K562 (cell line): ENCODE data around the gene HDAC6. TPM values are rescaled to one million over a fixed set of nuclear protein-coding genes. Genes with fewer than 3 reads are reported as not detected.

Experiments used
- ATAC-seq: fragments of 200-7000 bp; cut with Tn5 transposase; 3 replicates; pipeline ENCODE4 v1.9.1; 2020; ENCODE audit warnings: moderate library complexity
- BruUV-seq: library from RNA; stranded (reverse); fragments of 400-500 nt; replicated peaks from 2 replicates; lab custom pipeline; 2021; lab: Mats Ljungman, UMichigan
- CTCF ChIA-PET: fragments of 300-600 bp; formaldehyde crosslinking; extraction: SDS; loops from one replicate; lab custom pipeline; 2021; ENCODE audit warnings: low intra/inter-chr PET ratio; lab: Yijun Ruan, JAX
- POLR2A ChIA-PET: fragments of 300-600, 350-650 bp; sonication (Branson Sonifier 250); formaldehyde crosslinking; extraction: SDS; loops from one replicate; lab custom pipeline; 2021; ENCODE audit warnings: antibody characterized with exemption, inconsistent platforms; lab: Yijun Ruan, JAX
- DNase-seq, 4 experiments: peaks; one replicate each; pipeline versions ENCODE4 v3.0.0 to v3.0.0-alpha.2; 2011 to 2018; ENCODE audit warnings: low spot score in 3 of 4, mixed read lengths in 3 of 4; ENCODE audit errors: extremely low read depth in 1 of 4
- FAIRE-seq: peaks from 2 replicates; lab custom pipeline; 2011; peaks lifted over from hg19 to GRCh38; lab: Jason Lieb, UNC
- H2AFZ ChIP-seq: 2 replicates; pipeline ENCODE4 v1.6.0; 2011; ENCODE audit warnings: low read depth, low read length, control low read depth, inconsistent platforms
- H3K27ac ChIP-seq: fragments of 200-600 bp; 3 replicates; pipeline ENCODE4 v1.8.0; 2011; ENCODE audit warnings: low read depth, mild to moderate bottlenecking, control low read depth, inconsistent platforms, low read length, moderate library complexity, mixed read lengths; ENCODE audit errors: extremely low read depth
- H3K27me3 ChIP-seq, 2 experiments: fragments of 300-600 bp in 1 of 2; 2 replicates in 1 of 2; 3 replicates in 1 of 2; pipeline versions ENCODE4 v1.6.0 to v1.8.0; 2011; ENCODE audit warnings: inconsistent platforms in 2 of 2, low read length in 2 of 2, mild to moderate bottlenecking in 1 of 2, mixed read lengths in 1 of 2, moderate library complexity in 1 of 2; ENCODE audit not compliant: control insufficient read depth in 2 of 2, insufficient read depth in 2 of 2
- H3K36me3 ChIP-seq: fragments of 300-600 bp; 3 replicates; pipeline ENCODE4 v1.8.0; 2011; ENCODE audit warnings: mild to moderate bottlenecking, low read length, inconsistent platforms; ENCODE audit not compliant: control insufficient read depth, insufficient read depth
- H3K4me1 ChIP-seq, 2 experiments: fragments of 200-600 bp in 1 of 2; replicated peaks in 1 of 2; 2 replicates in 1 of 2; 3 replicates in 1 of 2; pipeline versions ENCODE4 v1.5.1 to v1.8.0; 2011; ENCODE audit warnings: inconsistent platforms in 2 of 2, low read length in 2 of 2, mild to moderate bottlenecking in 1 of 2, mixed read lengths in 1 of 2, moderate library complexity in 1 of 2; ENCODE audit not compliant: control insufficient read depth in 2 of 2, insufficient read depth in 2 of 2
- H3K4me2 ChIP-seq: 2 replicates; pipeline ENCODE4 v1.6.1; 2011; ENCODE audit warnings: low read length, control low read depth, inconsistent platforms, mixed read lengths; ENCODE audit not compliant: insufficient read depth
- H3K4me3 ChIP-seq: fragments of 200-600 bp; sonication (generic), shearing (Covaris generic); 2 replicates; pipeline ENCODE4 v1.5.1; 2016; ENCODE audit warnings: control low read depth, inconsistent platforms
- H3K79me2 ChIP-seq: fragments of 200-600 bp; 3 replicates; pipeline ENCODE4 v1.8.0; 2011; ENCODE audit warnings: low read length, inconsistent platforms; ENCODE audit not compliant: control insufficient read depth, insufficient read depth
- H3K9ac ChIP-seq, 2 experiments: 2 replicates each; pipeline versions ENCODE4 v1.6.0 to v1.6.1; 2011; ENCODE audit warnings: low read depth in 2 of 2, low read length in 2 of 2, control low read depth in 1 of 2, inconsistent platforms in 1 of 2, mild to moderate bottlenecking in 1 of 2, mixed read lengths in 1 of 2; ENCODE audit not compliant: insufficient read depth in 1 of 2
- H3K9me1 ChIP-seq: one replicate; pipeline ENCODE4 v1.6.0; 2011; ENCODE audit warnings: inconsistent platforms, mild to moderate bottlenecking, low read length, moderate library complexity; ENCODE audit not compliant: control insufficient read depth, insufficient read depth
- H3K9me3 ChIP-seq: replicated peaks from 2 replicates; pipeline ENCODE4 v1.5.1; 2011; ENCODE audit warnings: low read depth, low read length, inconsistent platforms; ENCODE audit not compliant: control insufficient read depth, insufficient read depth
- H4K20me1 ChIP-seq: replicated peaks from 2 replicates; pipeline ENCODE4 v1.6.1; 2011; ENCODE audit warnings: low read length, inconsistent platforms, mixed read lengths; ENCODE audit not compliant: control insufficient read depth, insufficient read depth
- CREB1 ChIP-seq, 2 experiments: sonication (generic) in 1 of 2; formaldehyde crosslinking in 1 of 2; IDR thresholded peaks; 2 replicates each; pipeline versions ENCODE4 v1.6.1 to v1.8.0; 2012 to 2022; ENCODE audit warnings: inconsistent platforms in 1 of 2, mild to moderate bottlenecking in 1 of 2, missing genetic modification reagents in 1 of 2, moderate library complexity in 1 of 2
- CTCF ChIP-seq, 3 experiments: IDR thresholded peaks in 2 of 3; conservative IDR thresholded peaks in 1 of 3; 2 replicates each; pipeline ENCODE4 v1.5.1; 2011 to 2012; ENCODE audit warnings: low read length in 3 of 3, mild to moderate bottlenecking in 3 of 3, control low read depth in 2 of 3, improper control_type of control experiment in 1 of 3, inconsistent platforms in 1 of 3, low read depth in 1 of 3, mixed read lengths in 1 of 3, moderate library complexity in 1 of 3; ENCODE audit not compliant: insufficient read depth in 2 of 3
- PPARD ChIP-seq: fragments of 250-450 bp; sonication (Bioruptor Pico); IDR thresholded peaks from 2 replicates; pipeline ENCODE4 v1.8.0; 2022; ENCODE audit warnings: inconsistent platforms, mild to moderate bottlenecking, moderate library complexity
- PURB ChIP-seq: sonication (generic); formaldehyde crosslinking; IDR thresholded peaks from 2 replicates; pipeline ENCODE4 v1.9.0; 2021; ENCODE audit warnings: low read depth, mild to moderate bottlenecking, missing genetic modification reagents
- REST ChIP-seq, 2 experiments: fragments of 450-650 bp; formaldehyde crosslinking in 1 of 2; IDR thresholded peaks; 2 replicates each; pipeline versions ENCODE4 v1.4.0 to v1.6.1; 2014 to 2020; ENCODE audit warnings: mild to moderate bottlenecking in 2 of 2, borderline replicate concordance in 1 of 2, low read depth in 1 of 2
- ZBTB33 ChIP-seq: sonication (generic); formaldehyde crosslinking; IDR thresholded peaks from 2 replicates; pipeline ENCODE4 v1.8.1; 2023; ENCODE audit warnings: mild to moderate bottlenecking, missing genetic modification reagents
- WGBS: fragments of 100-300 bp; shearing (Covaris generic); methylation state at CpG from one replicate; pipeline ENCODE4 v1.1.6; 2016; ENCODE audit warnings: low coverage, mixed read lengths; ENCODE audit not compliant: insufficient coverage; ENCODE audit errors: missing lambda C conversion rate; 5-methylcytosine and 5-hydroxymethylcytosine counted together
- in situ Hi-C: fragments of 300-500 bp; cut with MboI; formaldehyde crosslinking; loops from 4 replicates; pipeline ENCODE4 v1.15.0; 2018; ENCODE audit warnings: inconsistent platforms, mixed read lengths
- intact Hi-C: fragments of 100-400 bp; cut with micrococcal nuclease; formaldehyde crosslinking; loops from 2 replicates; pipeline ENCODE4 v1.14.2; 2022
- polyA plus RNA-seq, 8 experiments: library from polyadenylated mRNA; depleted of rRNA in 4 of 8; stranded (reverse) in 5 of 8; unstranded in 3 of 8; fragments of >200 nt; fragmentation: Nextera tagmentation in 2 of 8; fragmentation: Illumina TruSeq in 1 of 8; extraction: Ambion mirVana in 2 of 8; extraction: Trizol in 1 of 8; gene quantifications; 2 replicates each; pipeline versions ENCODE4 v1.2.1 to v1.2.3, GENCODE V29; 2011 to 2014; ENCODE audit warnings: inconsistent platforms in 1 of 8, missing spikeins in 1 of 8
- total RNA-seq, 7 experiments: library from RNA; depleted of rRNA in 6 of 7; stranded (reverse); fragments of >200 nt in 6 of 7; fragmentation: Illumina TruSeq in 2 of 7; extraction: Trizol in 2 of 7; gene quantifications; 2 replicates each; pipeline versions ENCODE4 v1.2.1 to v1.2.3, GENCODE V29; 2011 to 2021; ENCODE audit warnings: low replicate concordance in 1 of 7

The HDAC6 gene
- total and polyA plus RNA-seq, 9 of the 15 experiments (the other 6 are each of a cell fraction or from before 2014, with no cell fraction given): 29.9 to 101 (median 71.2) TPM

- Histone ChIP-seq H3K79me2 (no peaks in the 10 kb centered on the region), H2AFZ (no peak overlapping the region), H3K27ac (no peak overlapping the region), H4K20me1 (no peaks in the 10 kb centered on the region), H3K36me3 (peaks cover 37% of the 10 kb centered on the region; the same call in 2 of the 3 replicates), H3K27me3 (no peaks in the 10 kb centered on the region), H3K4me3 (no peak overlapping the region), H3K4me2 (no peak overlapping the region), H3K9ac (peak overlapping the region in 1 of 2 experiments; percentile 58; a peak in 2 of 4 replicates), H3K4me1 (peaks cover 5 to 12% of the 10 kb centered on the region in 2 experiments; a peak in 4 of 5 replicates), H3K9me1 (no peaks in the 10 kb centered on the region), H3K9me3 (no peaks in the 10 kb centered on the region)
- FAIRE-seq (no peak), ATAC-seq (peak; percentile 80), DNase-seq (peak in 1 of 4 experiments; percentile 21)
- no TSS peak for BruUV-seq
- ChIA-PET CTCF (no interaction called here), POLR2A (interaction anchor here (0.7 kb wide), 1 partner anchor 11 kb away, joined by 3 read pairs; no protein-coding TSS in a partner anchor)
- in situ Hi-C loops: no loop called here
- intact Hi-C loops: no loop called here
- WGBS: 92% methylated on average over 2 of the region's 18 CpGs
- TF ChIP-seq CREB1 (IDR thresholded peaks at IDR 0.05): no peak
- TF ChIP-seq CREB1 (CRISPR knock-in tag; IDR thresholded peaks at IDR 0.05): no peak
- peak; percentile 22 to 41 (median 32); a peak in 3 of 6 replicates for TF ChIP-seq CTCF (IDR thresholded peaks at IDR 0.05 in 2 of 3, conservative IDR thresholded peaks at IDR 0.05 in 1 of 3; ENCODE audit: insufficient read depth in 2 of 3, low read depth in 1 of 3, low read length in 3 of 3)
- no peak for TF ChIP-seq PPARD (CRISPR knock-in tag)
- peak; percentile 16; the same call in 1 of the 2 replicates for TF ChIP-seq REST (IDR thresholded peaks at IDR 0.05; ENCODE audit: borderline replicate concordance)
- no peak for TF ChIP-seq REST (CRISPR knock-in tag; IDR thresholded peaks at IDR 0.05; ENCODE audit: low read depth)
- no peak for TF ChIP-seq PURB
- peak; percentile 83 for TF ChIP-seq ZBTB33 (CRISPR knock-in tag)
These were observed 14.3 kb downstream of the HDAC6 start for GRCh38 chrX:48816014-48816810.
